ENCODE measurements around the gene RPL27. TPM values are rescaled to one million over a fixed set of nuclear protein-coding genes. Genes with fewer than 3 reads are reported as not detected.

RPL27 gene
- total and polyA plus RNA-seq, 2 of the 4 experiments (the other 2 are of a cell fraction), result 1,595 to 2,806 TPM

DNA sequence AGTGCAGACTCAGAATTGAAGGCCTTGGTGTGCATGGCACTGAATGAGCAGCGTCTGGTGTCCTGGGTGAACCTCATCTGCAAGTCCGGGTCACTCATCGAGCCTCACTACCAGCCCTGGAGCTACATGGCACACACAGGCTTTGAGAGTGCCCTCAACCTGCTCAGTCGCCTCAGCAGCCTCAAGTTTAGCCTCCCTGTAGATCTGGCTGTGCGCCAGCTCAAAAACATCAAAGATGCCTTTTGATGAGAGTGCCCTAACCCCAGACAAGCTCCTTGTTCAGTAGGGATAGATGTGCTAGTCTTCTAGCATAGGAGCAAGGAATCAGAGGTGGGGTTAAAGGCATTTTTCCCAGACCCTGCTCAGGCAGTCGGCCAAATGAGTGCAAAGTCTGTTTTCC is 6.7 kb upstream of the RPL27 start:
- 100% methylated on average over 3 of the region's 6 CpGs; no CpG with 5 or more reads in 1 of the 2 experiments for WGBS, 2 experiments (ENCODE audit: extremely low coverage in 2 of 2, insufficient read length in 1 of 2)
- H2AK5ac ChIP-seq (ENCODE audit: low read depth, low read length), result peak overlapping the region; percentile 9; the same call in 1 of the 2 replicates
- in situ Hi-C loops (cut with MboI; ENCODE audit: low sequenced_read_pairs) (loop anchor here (25.0 kb wide), 1 partner anchor 371 kb away; no protein-coding TSS in a partner anchor), intact Hi-C loops (cut with micrococcal nuclease) (loop anchor here (10.0 kb wide), 1 partner anchor 323 kb away; no protein-coding TSS in a partner anchor), dilution Hi-C loops (cut with HindIII; ENCODE audit: low sequenced_read_pairs, unreplicated experiment) (no loop called here)
- TF ChIP-seq SMC3 (IDR thresholded peaks at IDR 0.05; ENCODE audit: low read depth, low read length) (no peak), POLR2A (IDR thresholded peaks at IDR 0.05; ENCODE audit: low read depth, low read length) (no peak), NFE2L2 (IDR thresholded peaks at IDR 0.05; ENCODE audit: low read depth, low read length) (no peak), CHD1 (IDR thresholded peaks at IDR 0.05; ENCODE audit: low read depth, low read length) (no peak), RFX5 (IDR thresholded peaks at IDR 0.05; ENCODE audit: low read depth, low read length) (no peak), RAD21 (IDR thresholded peaks at IDR 0.05; ENCODE audit: low read length) (no peak)
- TF ChIP-seq, protein P1, sequence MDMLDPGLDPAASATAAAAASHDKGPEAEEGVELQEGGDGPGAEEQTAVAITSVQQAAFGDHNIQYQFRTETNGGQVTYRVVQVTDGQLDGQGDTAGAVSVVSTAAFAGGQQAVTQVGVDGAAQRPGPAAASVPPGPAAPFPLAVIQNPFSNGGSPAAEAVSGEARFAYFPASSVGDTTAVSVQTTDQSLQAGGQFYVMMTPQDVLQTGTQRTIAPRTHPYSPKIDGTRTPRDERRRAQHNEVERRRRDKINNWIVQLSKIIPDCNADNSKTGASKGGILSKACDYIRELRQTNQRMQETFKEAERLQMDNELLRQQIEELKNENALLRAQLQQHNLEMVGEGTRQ (IDR thresholded peaks at IDR 0.05; ENCODE audit: low read depth, low read length), result no peak
- TF ChIP-seq, protein P2, sequence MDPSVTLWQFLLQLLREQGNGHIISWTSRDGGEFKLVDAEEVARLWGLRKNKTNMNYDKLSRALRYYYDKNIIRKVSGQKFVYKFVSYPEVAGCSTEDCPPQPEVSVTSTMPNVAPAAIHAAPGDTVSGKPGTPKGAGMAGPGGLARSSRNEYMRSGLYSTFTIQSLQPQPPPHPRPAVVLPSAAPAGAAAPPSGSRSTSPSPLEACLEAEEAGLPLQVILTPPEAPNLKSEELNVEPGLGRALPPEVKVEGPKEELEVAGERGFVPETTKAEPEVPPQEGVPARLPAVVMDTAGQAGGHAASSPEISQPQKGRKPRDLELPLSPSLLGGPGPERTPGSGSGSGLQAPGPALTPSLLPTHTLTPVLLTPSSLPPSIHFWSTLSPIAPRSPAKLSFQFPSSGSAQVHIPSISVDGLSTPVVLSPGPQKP (IDR thresholded peaks at IDR 0.05; ENCODE audit: borderline replicate concordance, low read depth, low read length), result no peak
- H3K14ac ChIP-seq (replicated peaks; ENCODE audit: low read depth, low read length), result 0 out of 2 replicates have a peak overlapping the region, but pooled peaks have one; percentile 39
- no peak overlapping the region for H2BK5ac ChIP-seq (ENCODE audit: low read depth, low read length, poor library complexity, severe bottlenecking)
- H3K4me1 ChIP-seq (ENCODE audit: control insufficient read depth, insufficient read depth, low read length), result no peaks in the 10 kb centered on the region; the same call in 1 of the 2 replicates
- no peak overlapping the region for H2BK15ac ChIP-seq (ENCODE audit: low read depth, low read length)
- H2AFZ ChIP-seq (replicated peaks; ENCODE audit: low read length, poor library complexity), result no peak overlapping the region
- DNase-seq (no peak), ATAC-seq (ENCODE audit: low read depth) (no peak)
- H3K79me1 ChIP-seq (ENCODE audit: low read depth in 1 of 2, low read length in 2 of 2), result peaks cover 6 to 28% of the 10 kb centered on the region in 2 experiments; a peak in 3 of 4 replicates
- H3K4ac ChIP-seq (ENCODE audit: low read depth, low read length), result no peak overlapping the region
- ChIA-PET POLR2A (ENCODE audit: unreplicated experiment) (no interaction called here), CTCF (no interaction called here)
- H3K36me3 ChIP-seq (ENCODE audit: control insufficient read depth, insufficient read depth, low read length), result peaks cover 36% of the 10 kb centered on the region
- no peak overlapping the region for H4K91ac ChIP-seq (ENCODE audit: insufficient read depth, low read depth, low read length)
- BruUV-seq (replicated peaks), result no TSS peak
- no peak overlapping the region for H2BK20ac ChIP-seq (ENCODE audit: low read depth, low read length)
- H3K9me1 ChIP-seq (ENCODE audit: insufficient read depth, low read length), result peaks cover 14% of the 10 kb centered on the region
- H4K8ac ChIP-seq (ENCODE audit: low read depth in 2 of 2, low read length in 2 of 2), result no peak overlapping the region
- H3K23ac ChIP-seq (ENCODE audit: low read depth, low read length), result no peak overlapping the region
- H3K9me3 ChIP-seq (ENCODE audit: control insufficient read depth, insufficient read depth, low read length), result no peaks in the 10 kb centered on the region
- no peaks in the 10 kb centered on the region for H3K27me3 ChIP-seq (ENCODE audit: control insufficient read depth, insufficient read depth, low read length)
- no peak overlapping the region for H3K4me3 ChIP-seq (ENCODE audit: insufficient read depth, low read depth, low read length)
- no peak overlapping the region for H2AK9ac ChIP-seq (replicated peaks; ENCODE audit: low read depth, low read length, poor library complexity)
- H3K4me2 ChIP-seq (ENCODE audit: low read depth, low read length), result no peak overlapping the region
- H3K18ac ChIP-seq (ENCODE audit: low read depth, low read length), result no peak overlapping the region
- no peak overlapping the region for H4K5ac ChIP-seq (ENCODE audit: low read depth, low read length)
- no peak overlapping the region for H3K27ac ChIP-seq (ENCODE audit: insufficient read depth, low read length)
- no peak overlapping the region for H3K56ac ChIP-seq (ENCODE audit: extremely low read depth, insufficient read depth, low read length)
- no peak overlapping the region for H3K9ac ChIP-seq (ENCODE audit: low read depth, low read length)
- no peaks in the 10 kb centered on the region for H4K20me1 ChIP-seq (ENCODE audit: insufficient read depth, low read length)
- H2BK120ac ChIP-seq (ENCODE audit: low read depth, low read length), result no peak overlapping the region

Measured in IMR-90 (cell line).